Measurements from ENCODE around the gene CDK16. TPM values are rescaled to one million over a fixed set of nuclear protein-coding genes. Genes with fewer than 3 reads are reported as not detected.
"Not testable (repeated sequence)": the region's sequence is repeated elsewhere in the genome, so short reads cannot be mapped to it uniquely, and the experiment has no call there.

Gene CDK16
- total RNA-seq, 1 experiment from 2014 or later = 106 TPM

GRCh38 chrX:47250017-47250347 is 31.5 kb downstream of the CDK16 start:
- no peak for DNase-seq (ENCODE audit: low spot score)

GRCh38 chrX:47257620-47258019 is 39.1 kb downstream of the CDK16 start:
- not testable (repeated sequence) for DNase-seq (ENCODE audit: low spot score)

- DNase-seq (ENCODE audit: low spot score) = peak; percentile 54
Measured at GRCh38 chrX:47264483-47265173, 46.1 kb downstream of the CDK16 start.

- no peak for DNase-seq (ENCODE audit: low spot score)
Measured at GRCh38 chrX:47266643-47267042, 48.2 kb downstream of the CDK16 start.

GRCh38 chrX:47272013-47272408 is 53.5 kb downstream of the CDK16 start:
- no peak for DNase-seq (ENCODE audit: low spot score)

- no peak for DNase-seq (ENCODE audit: low spot score)
Measured at GRCh38 chrX:47273011-47273730, 54.7 kb downstream of the CDK16 start.

- DNase-seq (ENCODE audit: low spot score) = no peak
Measured at GRCh38 chrX:47278691-47279090, 60.2 kb downstream of the CDK16 start.

Other genes starting within 250 kb of the CDK16 start
- gene RGN, start 140.2 kb upstream of the CDK16 start, total RNA-seq (2014; rRNA removed; shearing (Covaris generic)) = not detected in 2 replicates
- gene NDUFB11, start 74.0 kb upstream of the CDK16 start, total RNA-seq (2014; rRNA removed; shearing (Covaris generic)) = 85.8 and 120 TPM in 2 replicates
- gene RBM10, start 73.5 kb upstream of the CDK16 start, total RNA-seq (2014; rRNA removed; shearing (Covaris generic)) = 42.6 and 48.8 TPM in 2 replicates
- 169 and 174 TPM in 2 replicates for gene UBA1, start 24.9 kb upstream of the CDK16 start, total RNA-seq (2014; rRNA removed; shearing (Covaris generic))
- gene USP11, start 14.3 kb downstream of the CDK16 start, total RNA-seq (2014; rRNA removed; shearing (Covaris generic)) = 21.1 and 29.8 TPM in 2 replicates
- not detected in 2 replicates for gene ZNF157, start 151.9 kb downstream of the CDK16 start, total RNA-seq (2014; rRNA removed; shearing (Covaris generic))

Measured in A172 (cell line).